SU-DHL-6 (cell line): ENCODE data around the gene INTS1.

Experiments
- H2AFZ ChIP-seq: fragments of 200-600 bp; sonication (generic); 2 replicates; pipeline ENCODE4 v1.6.1; 2014; ENCODE audit warnings: low read depth, mild to moderate bottlenecking, moderate library complexity, mixed read lengths, antibody characterized with exemption, low read length; ENCODE audit not compliant: severe bottlenecking
- H3F3A ChIP-seq: fragments of 200-600 bp; shearing (Covaris generic); 2 replicates; pipeline ENCODE4 v1.6.0; 2016; ENCODE audit warnings: antibody characterized with exemption, mild to moderate bottlenecking; ENCODE audit not compliant: insufficient read depth
- H3K27ac ChIP-seq: fragments of 200-600 bp; sonication (generic); 2 replicates; pipeline ENCODE4 v1.5.1; 2016; ENCODE audit warnings: low read depth, mild to moderate bottlenecking, low read length, moderate library complexity, mixed read lengths
- H3K27me3 ChIP-seq: fragments of 200-600 bp; sonication (generic), shearing (Covaris generic); 2 replicates; pipeline ENCODE4 v1.6.0; 2014; ENCODE audit warnings: mild to moderate bottlenecking, low read length
- H3K36me3 ChIP-seq: fragments of 200-600 bp; sonication (generic); 2 replicates; pipeline ENCODE4 v1.6.1; 2014; ENCODE audit warnings: mild to moderate bottlenecking, low read length, mixed read lengths
- H3K4me2 ChIP-seq: fragments of 300-600, 200-600 bp; shearing (Covaris generic), sonication (generic); 2 replicates; pipeline ENCODE4 v1.6.0; 2014; ENCODE audit warnings: low read length, low read depth, mild to moderate bottlenecking; ENCODE audit not compliant: poor library complexity, severe bottlenecking
- H3K4me3 ChIP-seq: fragments of 200-600 bp; sonication (generic); 2 replicates; pipeline ENCODE4 v1.5.1; 2014; ENCODE audit warnings: antibody characterized with exemption, low read length, mild to moderate bottlenecking, mixed read lengths; ENCODE audit not compliant: insufficient read depth, poor library complexity, severe bottlenecking
- H3K79me2 ChIP-seq: fragments of 200-600 bp; sonication (generic); 2 replicates; pipeline ENCODE4 v1.6.1; 2014; ENCODE audit warnings: mild to moderate bottlenecking, low read length, moderate library complexity; ENCODE audit not compliant: insufficient read depth
- H3K9ac ChIP-seq: fragments of 200-600 bp; sonication (generic); 2 replicates; pipeline ENCODE4 v1.7.0; 2014; ENCODE audit warnings: mild to moderate bottlenecking, low read length
- H3K9me2 ChIP-seq: fragments of 200-600 bp; sonication (generic); replicated peaks from 2 replicates; pipeline ENCODE4 v1.6.1; 2014; ENCODE audit warnings: low read length; ENCODE audit not compliant: insufficient read depth
- H3K9me3 ChIP-seq: fragments of 200-600 bp; sonication (generic); 2 replicates; pipeline ENCODE4 v1.6.1; 2014; ENCODE audit warnings: low read length, mixed read lengths; ENCODE audit not compliant: insufficient read depth
- H4K20me1 ChIP-seq: fragments of 200-600 bp; sonication (generic); 2 replicates; pipeline ENCODE4 v1.6.1; 2014; ENCODE audit warnings: low read depth, mild to moderate bottlenecking, antibody characterized with exemption, low read length, moderate library complexity, mixed read lengths
- EZH2phosphoT487 ChIP-seq: fragments of 200-600 bp; sonication (generic), shearing (Covaris generic); conservative IDR thresholded peaks from 2 replicates; pipeline ENCODE4 v1.6.1; 2018; ENCODE audit warnings: mild to moderate bottlenecking, antibody characterized with exemption, low read length, moderate library complexity, mixed read lengths
- TF ChIP-seq, protein P1 (sequence below): fragments of 200-600 bp; sonication (generic); IDR thresholded peaks from one replicate; pipeline ENCODE4 v1.5.1; 2017; ENCODE audit warnings: antibody characterized with exemption, mild to moderate bottlenecking, low read length, moderate library complexity; ENCODE audit not compliant: insufficient read depth, poor library complexity, severe bottlenecking

The INTS1 gene

DNA sequence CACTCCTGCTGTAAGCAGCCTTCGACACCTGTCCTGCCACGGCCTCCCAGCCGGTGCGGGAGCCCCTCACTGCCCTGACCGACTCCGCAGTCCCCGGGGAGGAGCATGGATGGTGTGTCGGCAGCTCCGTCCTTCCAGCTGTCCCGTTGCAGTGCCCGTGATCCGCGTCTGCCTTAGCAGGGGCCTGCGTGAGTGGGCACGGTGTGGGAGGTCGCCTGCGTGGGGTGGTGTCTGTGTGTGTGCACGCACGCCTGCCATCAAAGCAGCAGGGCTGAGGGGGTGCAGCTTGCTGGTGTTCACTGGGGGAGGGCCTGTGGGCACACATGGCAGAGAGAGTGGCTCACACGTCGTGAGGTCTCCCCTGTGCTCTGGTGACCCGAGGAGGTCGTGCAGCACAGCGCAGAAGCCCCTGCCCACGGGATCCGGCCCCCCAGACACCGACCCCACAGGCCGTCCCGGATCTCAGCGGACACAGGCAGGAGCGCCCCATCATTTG, 36.6 kb upstream of the INTS1 start:
- H3K9me2 ChIP-seq, result no peaks in the 10 kb centered on the region
- H3K4me2 ChIP-seq, result no peak overlapping the region
- no peaks in the 10 kb centered on the region for H3K36me3 ChIP-seq
- H2AFZ ChIP-seq, result no peak overlapping the region
- H3K4me3 ChIP-seq, result no peak overlapping the region
- peaks cover 23% of the 10 kb centered on the region for H3K79me2 ChIP-seq
- no peaks in the 10 kb centered on the region for H3F3A ChIP-seq
- H3K27me3 ChIP-seq, result no peaks in the 10 kb centered on the region
- TF ChIP-seq EZH2phosphoT487, result no peak
- H4K20me1 ChIP-seq, result peaks cover 9% of the 10 kb centered on the region; the same call in 1 of the 2 replicates
- H3K9ac ChIP-seq, result no peak overlapping the region
- H3K27ac ChIP-seq, result no peak overlapping the region
- H3K9me3 ChIP-seq, result no peaks in the 10 kb centered on the region

DNA sequence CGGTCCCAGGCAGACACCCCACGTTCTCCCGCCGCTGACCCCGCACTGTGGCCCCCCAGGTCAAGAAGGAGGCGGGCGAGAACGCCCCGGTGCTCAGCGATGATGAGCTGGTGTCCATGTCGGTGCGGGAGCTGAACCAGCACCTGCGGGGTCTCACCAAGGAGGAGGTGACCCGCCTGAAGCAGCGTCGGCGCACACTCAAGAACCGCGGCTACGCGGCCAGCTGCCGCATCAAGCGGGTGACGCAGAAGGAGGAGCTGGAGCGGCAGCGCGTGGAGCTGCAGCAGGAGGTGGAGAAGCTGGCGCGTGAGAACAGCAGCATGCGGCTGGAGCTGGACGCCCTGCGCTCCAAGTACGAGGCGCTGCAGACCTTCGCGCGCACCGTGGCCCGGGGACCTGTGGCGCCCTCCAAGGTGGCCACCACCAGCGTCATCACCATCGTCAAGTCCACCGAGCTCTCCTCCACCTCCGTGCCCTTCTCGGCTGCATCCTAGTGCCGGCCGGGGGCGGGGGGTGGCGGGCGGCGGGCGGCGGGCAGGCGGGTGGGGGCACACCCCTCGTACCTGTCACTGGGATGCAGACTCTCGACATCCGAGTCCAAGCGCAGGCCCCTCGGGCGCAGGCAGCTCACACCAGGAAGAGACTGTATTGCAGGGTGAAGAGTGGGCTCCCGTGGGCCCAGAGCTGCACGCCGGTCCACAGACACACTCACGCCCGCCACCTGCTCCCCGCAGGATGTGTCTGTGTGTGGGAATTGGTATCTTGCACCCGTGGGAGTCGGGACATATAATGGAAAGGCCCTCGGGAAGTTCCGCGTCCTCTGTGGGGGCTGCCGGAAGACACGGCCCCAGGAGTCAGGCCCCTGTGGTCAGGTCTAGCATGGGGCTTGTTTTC, 35.9 kb upstream of the INTS1 start:
- no peak for TF ChIP-seq EZH2phosphoT487
- TF ChIP-seq, protein P1, sequence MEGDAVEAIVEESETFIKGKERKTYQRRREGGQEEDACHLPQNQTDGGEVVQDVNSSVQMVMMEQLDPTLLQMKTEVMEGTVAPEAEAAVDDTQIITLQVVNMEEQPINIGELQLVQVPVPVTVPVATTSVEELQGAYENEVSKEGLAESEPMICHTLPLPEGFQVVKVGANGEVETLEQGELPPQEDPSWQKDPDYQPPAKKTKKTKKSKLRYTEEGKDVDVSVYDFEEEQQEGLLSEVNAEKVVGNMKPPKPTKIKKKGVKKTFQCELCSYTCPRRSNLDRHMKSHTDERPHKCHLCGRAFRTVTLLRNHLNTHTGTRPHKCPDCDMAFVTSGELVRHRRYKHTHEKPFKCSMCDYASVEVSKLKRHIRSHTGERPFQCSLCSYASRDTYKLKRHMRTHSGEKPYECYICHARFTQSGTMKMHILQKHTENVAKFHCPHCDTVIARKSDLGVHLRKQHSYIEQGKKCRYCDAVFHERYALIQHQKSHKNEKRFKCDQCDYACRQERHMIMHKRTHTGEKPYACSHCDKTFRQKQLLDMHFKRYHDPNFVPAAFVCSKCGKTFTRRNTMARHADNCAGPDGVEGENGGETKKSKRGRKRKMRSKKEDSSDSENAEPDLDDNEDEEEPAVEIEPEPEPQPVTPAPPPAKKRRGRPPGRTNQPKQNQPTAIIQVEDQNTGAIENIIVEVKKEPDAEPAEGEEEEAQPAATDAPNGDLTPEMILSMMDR, result no peak
- Histone ChIP-seq H3K36me3 (no peaks in the 10 kb centered on the region), H3K4me2 (no peak overlapping the region), H2AFZ (no peak overlapping the region), H3F3A (no peaks in the 10 kb centered on the region), H3K9me3 (no peaks in the 10 kb centered on the region), H3K27me3 (no peaks in the 10 kb centered on the region), H3K9ac (no peak overlapping the region), H3K4me3 (no peak overlapping the region), H3K27ac (no peak overlapping the region), H3K79me2 (peaks cover 30% of the 10 kb centered on the region), H3K9me2 (no peaks in the 10 kb centered on the region), H4K20me1 (peaks cover 9% of the 10 kb centered on the region; the same call in 1 of the 2 replicates)

DNA sequence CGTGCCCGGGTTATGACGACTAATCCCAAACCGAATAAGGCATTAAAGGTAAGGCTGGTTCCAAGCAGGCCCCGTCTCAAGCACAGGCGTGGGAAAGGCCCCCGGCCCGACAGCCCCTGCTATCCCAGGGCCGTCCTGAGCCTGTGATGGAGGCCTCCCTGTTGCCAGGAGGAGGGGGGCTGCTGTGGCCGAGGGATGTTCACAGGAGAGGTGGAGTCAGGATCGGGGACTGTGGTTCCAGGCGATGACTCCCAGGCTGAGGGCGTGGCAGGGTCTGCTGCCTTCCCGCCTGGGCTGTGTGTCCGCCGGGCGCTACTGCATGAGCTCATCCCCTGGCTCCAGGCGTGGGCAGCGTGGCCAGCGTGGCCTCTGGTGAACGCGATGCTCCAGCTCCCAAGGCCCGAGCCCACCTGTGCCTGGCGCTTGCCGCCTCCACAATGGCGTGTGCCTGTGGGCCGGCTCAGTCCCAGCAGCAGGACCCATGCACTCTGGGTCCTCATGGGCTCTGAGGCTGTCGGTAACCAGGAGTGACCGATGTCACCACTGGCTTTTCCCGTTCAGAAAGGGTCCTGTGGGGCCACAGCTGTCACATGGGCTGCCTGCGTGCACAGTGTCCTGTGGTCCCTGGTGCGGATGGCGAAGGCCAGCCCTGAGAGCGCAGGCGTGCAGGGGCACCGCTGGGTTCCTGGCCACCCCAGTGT, 35.1 kb upstream of the INTS1 start:
- H3K79me2 ChIP-seq, result peaks cover 38% of the 10 kb centered on the region
- H4K20me1 ChIP-seq, result peaks cover 9% of the 10 kb centered on the region; the same call in 1 of the 2 replicates
- H3F3A ChIP-seq, result no peaks in the 10 kb centered on the region
- no peak overlapping the region for H3K4me2 ChIP-seq
- H3K9me2 ChIP-seq, result no peaks in the 10 kb centered on the region
- H3K36me3 ChIP-seq, result no peaks in the 10 kb centered on the region
- no peaks in the 10 kb centered on the region for H3K27me3 ChIP-seq
- H2AFZ ChIP-seq, result no peak overlapping the region
- no peak overlapping the region for H3K27ac ChIP-seq
- no peaks in the 10 kb centered on the region for H3K9me3 ChIP-seq
- no peak for TF ChIP-seq EZH2phosphoT487
- H3K9ac ChIP-seq, result no peak overlapping the region
- H3K4me3 ChIP-seq, result no peak overlapping the region

DNA sequence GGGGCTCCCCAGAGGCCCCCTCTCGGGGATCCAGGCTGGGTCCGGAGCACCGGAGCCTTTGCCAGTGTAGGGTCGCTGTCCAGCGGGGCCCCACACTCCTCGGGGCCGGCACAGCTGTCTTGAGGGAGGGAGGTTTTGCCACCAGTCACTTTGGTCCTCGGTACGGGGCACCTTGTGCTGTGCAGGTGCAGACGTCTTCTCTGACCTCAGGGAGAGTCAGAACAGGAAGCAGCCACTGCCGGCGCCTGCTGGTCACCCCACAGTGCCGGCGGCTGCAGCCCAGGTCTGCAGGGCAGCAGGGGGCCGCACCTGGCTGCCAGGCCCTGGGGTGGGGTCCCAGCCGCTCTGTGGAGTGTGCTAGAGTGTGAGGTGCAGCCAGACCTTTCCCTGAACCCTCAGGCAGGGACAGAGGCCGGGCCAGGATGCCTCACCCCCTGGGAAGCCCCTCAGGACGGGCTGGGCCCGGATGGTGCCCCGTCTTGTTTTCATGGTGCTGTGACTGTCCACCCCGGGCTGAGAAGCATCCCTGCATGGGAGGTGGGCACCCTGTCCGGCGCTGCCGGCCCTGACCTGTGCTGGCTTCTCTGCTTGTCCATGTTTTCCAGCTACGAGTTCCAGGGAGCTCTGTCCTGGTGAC, 34.5 kb upstream of the INTS1 start:
- Histone ChIP-seq H3K36me3 (no peaks in the 10 kb centered on the region), H3K27ac (no peak overlapping the region), H3K4me2 (no peak overlapping the region)

More for the DNA sequence above, 34.5 kb upstream of the INTS1 start:
- peaks cover 9% of the 10 kb centered on the region; the same call in 1 of the 2 replicates for H4K20me1 ChIP-seq
- H3K79me2 ChIP-seq, result peaks cover 45% of the 10 kb centered on the region
- no peak overlapping the region for H3K4me3 ChIP-seq
- H3K27me3 ChIP-seq, result no peaks in the 10 kb centered on the region
- H3K9me2 ChIP-seq, result no peaks in the 10 kb centered on the region
- TF ChIP-seq EZH2phosphoT487, result no peak
- TF ChIP-seq, protein P1, result no peak
- H3K9me3 ChIP-seq, result no peaks in the 10 kb centered on the region
- no peak overlapping the region for H3K9ac ChIP-seq
- H2AFZ ChIP-seq, result no peak overlapping the region
- H3F3A ChIP-seq, result no peaks in the 10 kb centered on the region
